GM21717 (cell line): ENCODE measurements around the gene DSC1.

ENCODE experiments used
- ATAC-seq: cut with Tn5 transposase; IDR thresholded peaks from one replicate; pipeline ENCODE4 v1.9.1; 2021; ENCODE audit warnings: mild to moderate bottlenecking, moderate library complexity; ENCODE audit not compliant: unreplicated experiment

Gene DSC1

DNA sequence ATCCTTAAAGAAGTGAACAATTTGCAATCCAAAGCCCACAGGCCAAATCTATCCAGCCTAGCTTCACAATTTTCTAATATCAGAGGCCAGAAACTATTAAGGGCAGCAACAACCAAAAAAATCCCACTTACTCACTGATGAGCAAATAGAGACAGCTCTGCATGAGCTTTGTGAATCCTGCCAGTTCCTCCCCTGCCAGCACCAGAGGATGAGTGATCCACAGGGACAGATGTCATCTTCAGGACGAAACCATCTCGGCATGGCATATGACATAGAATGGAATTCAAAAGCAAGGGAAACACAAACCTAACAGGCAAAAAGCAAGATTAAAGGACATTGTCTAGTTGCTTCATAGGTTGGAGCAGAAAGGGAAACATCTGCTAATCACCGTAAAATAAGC is 58.2 kb downstream of the DSC1 start:
- ATAC-seq, result no peak

DNA sequence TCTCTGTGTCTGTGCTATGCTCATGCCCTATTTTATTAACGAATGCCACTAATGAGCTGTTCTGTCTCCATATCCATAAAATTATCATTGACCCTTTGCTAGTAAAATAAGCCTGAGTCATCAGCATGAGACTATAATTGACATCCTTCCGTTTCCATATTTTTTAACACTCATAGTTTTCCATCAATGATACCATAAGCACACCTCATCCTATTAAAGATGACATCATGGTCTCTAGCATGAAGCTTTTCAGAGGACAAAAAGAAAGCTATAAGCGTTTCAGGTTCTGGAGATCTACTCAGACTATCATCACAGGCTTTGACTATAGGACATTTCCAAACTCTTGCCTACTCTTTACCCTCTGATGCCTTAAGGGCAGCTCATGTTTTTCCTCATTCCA is 59.2 kb downstream of the DSC1 start:
- ATAC-seq, result no peak

DNA sequence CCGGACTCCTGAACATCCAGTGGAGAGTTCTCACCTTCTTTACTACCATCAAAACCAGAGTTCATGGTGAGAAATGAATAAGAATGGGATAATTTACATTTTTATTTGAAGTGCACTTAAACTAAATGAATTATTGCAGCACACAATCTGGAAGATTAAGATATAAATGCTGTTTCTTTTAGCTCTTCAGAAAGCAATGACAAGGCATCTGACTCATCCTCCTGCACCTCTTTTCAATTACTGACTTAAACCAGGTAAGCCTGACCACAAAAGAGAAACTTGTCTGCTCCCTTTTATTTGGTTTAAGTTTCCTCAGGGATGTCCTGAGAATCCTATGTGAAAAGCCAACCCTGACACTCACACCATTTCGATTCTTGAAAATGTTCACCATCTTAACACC is 59.7 kb downstream of the DSC1 start:
- no peak for ATAC-seq

DNA sequence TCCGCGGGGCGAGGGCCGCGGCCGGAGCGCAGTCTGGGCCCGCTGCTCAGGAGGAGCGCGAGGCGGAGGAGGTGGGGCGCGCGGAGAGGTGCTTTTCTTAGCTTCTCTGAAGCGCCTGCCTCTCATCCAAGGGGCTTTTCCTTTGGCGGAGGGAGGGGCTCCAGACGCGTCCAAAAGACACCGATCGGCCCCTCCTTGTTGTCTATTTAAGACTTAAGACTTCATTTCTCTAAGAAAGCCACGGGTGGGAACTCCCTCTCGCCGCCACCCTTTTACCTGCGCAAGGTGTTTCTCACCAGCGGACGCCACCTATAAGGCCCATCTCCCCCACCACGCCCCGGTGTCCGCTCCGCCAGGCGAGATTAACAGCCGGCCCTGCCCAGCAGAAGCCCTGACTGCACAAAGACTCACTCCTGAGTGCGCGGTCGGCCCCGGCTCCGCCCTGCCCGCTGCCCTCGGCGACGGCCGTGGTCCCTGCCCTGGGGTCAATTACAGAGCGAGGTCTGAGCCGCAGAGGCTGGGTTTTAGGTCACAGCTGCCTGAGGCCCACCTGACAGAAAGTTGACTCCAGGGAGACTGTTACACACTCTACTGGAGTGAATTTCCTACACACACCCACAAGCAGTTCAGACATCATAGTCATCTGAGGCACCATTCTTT is 60.5 kb downstream of the DSC1 start, which contains the start of gene DSC2:
Gene DSC2 (minus strand): TSS at position 397 of the 660 bp plus-strand sequence. CDS start 450 bp downstream, outside the sequence.
- ATAC-seq, result no peak

DNA sequence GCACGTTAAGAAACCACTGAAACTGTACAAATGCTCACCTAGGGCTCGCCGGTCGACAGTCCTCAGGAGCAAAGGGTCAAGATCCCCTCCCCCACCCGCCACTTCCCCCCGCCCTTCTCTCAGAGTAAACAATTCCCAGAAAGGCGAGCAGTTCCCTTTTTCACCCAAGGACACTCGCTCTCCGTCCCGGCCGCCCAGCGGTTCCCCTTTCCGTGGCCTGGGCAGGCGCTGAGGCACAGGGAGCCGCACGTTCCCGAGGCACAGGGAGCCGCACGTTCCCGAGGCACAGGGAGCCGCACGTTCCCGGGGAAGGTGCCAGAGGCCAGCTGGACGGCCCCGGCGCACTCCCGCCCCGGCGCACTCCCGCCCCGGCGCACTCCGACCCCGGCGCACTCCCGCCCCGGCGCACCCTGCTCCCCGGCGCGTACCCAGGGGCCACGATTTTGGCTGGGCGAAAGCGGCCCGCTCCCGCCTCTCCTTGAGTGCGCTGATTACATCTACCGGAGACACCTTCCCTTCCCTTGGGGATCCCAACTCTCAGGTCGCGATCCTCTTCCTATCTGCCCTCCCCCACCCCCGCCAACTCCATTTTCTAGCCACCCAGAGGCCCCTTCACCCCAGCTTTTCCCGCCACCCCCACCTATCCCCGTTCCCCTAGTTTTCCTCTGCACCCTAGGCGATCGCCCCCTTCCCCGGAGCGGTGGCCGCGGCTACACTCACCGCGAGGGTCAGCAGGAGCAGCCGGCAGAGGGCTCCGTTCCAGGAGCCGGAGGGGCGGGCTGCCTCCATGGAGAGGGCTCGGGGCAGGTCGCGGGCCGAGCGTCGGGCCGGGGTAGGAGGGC is 61.3 kb downstream of the DSC1 start:
- no peak for ATAC-seq

DNA sequence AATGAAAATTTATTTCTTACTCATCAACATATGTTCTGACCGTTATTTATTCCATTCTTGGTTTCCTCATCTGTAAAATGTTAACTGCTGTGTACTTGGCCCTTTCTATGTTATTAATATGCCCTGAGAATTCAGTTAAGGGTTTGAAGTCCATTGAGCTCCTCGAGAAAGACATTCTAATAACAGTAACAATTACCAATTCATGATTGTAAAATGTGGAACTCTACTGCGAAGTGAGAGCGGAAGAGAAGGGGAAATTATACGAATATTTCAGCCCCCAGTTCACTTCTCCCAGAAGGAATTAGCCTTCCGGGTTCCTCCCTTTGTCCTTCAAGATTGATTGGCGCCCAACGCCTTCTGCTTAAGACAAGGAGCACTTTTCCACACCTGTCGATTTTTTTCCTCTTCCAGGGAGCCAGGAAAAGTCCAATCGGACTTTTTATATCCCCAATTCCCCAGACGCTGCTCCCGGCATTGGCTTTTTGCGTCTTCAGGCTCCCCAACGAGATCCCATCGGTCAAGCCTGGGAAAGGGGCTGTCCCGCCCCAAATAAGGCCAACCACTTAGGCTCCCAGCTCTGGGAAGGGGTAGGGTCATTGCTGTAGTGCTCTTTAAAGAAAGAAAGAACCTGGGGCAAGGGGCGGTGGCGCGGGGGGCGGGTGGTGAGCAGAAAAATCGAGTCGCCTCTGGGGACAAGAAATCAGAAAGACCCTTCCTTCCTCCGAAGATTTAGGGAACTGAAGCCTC is 62.0 kb downstream of the DSC1 start:
- ATAC-seq, result no peak

DNA sequence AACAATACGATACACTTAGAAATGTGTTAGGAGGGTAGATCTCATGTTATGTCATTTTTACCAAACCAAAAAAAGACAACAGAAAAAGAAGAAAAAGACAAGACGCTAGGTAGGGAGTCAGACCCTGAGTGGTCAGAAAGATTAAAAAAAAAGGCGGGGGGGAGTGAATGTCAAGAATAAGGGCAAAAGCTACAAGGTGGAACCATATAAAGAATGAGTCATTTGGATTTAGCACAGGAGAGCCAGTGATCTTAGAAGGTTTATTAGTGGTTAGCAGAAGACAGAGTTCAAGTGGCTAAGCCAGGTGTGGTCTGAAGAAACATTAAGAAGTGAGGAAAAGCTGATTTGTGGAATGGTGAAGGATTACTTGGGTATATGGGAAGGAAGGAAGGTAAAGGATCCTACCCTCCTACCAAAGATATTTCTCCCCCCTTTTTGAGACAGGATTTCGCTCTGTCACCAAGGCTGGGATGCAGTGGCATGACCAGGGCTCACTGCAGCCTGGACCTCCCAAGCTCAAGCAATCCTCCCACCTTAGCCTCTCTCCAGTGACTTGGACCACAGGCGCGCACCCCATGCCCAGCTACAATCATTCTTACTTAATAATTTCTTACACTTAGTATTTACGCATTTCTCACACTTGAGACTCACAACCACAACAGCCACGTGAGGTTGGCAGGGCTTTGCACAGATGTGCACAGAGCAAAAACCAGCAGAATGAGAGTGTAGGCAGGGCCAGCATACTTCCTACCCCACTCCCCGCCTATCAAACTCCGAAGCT is 63.0 kb downstream of the DSC1 start:
- no peak for ATAC-seq

DNA sequence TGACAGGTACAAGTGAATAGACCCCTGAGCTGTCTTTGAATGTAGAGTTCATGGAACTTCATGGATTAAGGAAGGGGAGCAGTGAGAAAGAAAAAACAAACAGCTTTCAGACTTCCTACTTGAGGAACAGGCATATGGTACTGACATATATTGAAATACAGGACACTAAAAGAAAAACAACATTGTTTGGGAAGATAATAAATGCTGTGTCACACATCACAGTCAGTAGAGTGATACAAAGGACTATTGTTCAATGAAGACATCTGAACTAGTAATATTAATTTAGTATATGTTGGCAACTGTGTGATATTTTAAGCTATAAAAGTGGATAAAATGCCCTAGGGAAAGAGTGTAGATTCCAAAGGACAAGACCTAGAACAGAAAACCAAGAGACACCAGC is 63.8 kb downstream of the DSC1 start:
- ATAC-seq, result no peak

DNA sequence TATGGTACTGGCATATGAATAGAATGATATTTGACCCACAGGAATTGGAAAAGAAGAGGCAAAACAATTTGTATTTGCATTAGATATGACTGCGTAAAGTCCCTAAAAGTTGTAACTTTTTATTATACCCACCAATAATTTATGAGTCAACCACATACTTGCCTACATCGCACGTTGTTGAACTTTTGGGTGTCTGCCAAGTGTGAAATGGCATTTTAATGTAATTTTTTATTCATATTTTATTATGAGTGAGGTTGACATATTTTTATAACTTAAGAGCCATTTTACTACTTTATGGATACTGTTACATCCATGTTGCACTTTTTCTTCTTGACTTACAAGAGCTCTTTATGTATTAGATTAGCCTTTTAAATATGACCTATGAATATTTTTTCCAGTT is 65.0 kb downstream of the DSC1 start:
- no peak for ATAC-seq

DNA sequence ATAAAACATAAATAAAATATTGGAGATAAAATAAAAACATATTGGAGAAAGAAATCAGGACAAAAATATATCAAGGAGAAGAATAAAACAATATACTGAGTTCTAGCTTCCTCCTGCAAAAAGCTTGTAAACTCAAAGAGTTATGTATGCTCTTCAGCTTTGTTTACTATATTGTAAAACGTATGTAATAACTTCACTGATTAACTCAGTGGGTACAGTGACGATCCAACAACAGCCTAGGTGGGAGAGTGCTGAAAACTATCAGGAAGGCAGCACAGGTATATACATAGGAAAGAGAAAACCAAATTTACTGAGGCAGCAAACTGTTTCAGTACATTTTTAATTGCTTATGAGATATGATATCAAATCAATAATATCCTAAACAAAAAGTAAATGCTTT is 68.8 kb downstream of the DSC1 start:
- no peak for ATAC-seq

DNA sequence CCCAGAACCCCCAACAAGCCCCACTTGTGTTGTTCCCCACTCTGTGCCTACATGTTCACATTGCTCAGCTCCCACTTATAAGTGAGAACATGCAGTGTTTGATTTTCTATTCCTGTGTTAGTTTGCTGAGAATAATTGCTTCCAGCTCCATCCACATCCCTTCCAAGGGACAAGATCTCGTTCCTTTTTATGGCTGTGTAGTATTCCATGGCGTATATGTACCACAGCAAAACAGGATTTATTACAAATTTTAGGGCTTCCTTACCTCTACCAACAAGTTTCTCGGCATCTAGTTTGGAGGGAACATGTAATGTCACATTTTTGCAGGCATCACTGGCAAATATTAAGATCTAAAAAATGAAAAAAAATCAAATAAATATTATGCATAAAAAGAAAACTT is 69.4 kb downstream of the DSC1 start:
- ATAC-seq, result no peak

DNA sequence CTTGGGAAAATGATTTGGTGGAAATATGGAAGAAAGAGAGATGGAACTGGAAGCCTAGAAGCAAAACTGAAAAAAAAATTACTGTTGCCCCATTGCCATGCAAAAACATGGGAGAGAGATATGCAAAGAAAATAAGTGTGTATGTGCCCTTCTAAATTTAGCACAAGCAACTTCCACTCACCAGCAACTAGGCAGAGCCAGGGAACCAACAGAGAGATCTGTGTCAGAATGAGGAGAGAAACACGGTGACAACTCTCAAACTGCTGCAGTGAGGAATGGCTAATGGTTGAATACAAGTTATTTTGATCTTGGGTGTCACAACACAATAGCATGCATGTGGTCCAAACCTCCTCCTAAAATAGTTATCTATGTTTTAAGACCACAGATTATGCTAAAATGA is 71.3 kb downstream of the DSC1 start:
- ATAC-seq, result no peak

DNA sequence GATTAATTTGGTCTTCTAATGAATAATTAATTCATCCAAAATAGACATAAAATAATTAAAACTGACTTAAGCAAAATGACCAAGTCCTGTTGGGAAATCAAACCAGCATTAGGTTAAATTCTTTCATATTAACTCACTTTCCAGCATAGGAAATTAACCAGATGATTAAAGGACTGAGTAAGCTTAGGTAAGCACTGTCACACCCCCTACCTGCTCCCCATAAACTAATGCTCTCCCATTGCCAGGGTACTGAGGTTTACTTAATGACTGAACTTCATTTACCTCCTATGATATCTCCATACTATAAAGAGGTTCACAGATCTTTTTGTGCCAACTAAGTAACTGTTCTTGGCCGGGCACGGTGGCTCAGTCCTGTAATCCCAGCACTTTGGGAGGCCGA is 74.1 kb downstream of the DSC1 start:
- no peak for ATAC-seq

DNA sequence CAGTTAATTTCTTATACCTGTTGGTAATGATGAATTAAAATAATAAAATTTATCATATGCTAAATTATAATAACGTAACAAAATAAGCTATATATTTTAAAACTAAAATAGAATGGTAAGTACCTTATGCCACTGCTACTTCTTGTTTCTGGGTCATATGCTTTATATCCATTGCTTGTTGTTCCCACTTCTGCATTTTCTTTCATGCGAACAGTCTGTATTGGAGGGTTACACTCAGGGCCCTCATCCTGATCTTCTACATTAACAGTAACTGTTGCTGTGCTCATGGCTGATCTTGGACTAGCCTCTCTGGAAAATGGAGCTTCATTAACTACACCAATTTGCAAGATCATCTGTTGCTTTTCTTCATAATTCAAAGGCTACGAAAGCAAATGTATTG is 82.7 kb downstream of the DSC1 start:
- ATAC-seq, result no peak
